ENCODE data around the gene CRYL1.

Gene CRYL1

DNA sequence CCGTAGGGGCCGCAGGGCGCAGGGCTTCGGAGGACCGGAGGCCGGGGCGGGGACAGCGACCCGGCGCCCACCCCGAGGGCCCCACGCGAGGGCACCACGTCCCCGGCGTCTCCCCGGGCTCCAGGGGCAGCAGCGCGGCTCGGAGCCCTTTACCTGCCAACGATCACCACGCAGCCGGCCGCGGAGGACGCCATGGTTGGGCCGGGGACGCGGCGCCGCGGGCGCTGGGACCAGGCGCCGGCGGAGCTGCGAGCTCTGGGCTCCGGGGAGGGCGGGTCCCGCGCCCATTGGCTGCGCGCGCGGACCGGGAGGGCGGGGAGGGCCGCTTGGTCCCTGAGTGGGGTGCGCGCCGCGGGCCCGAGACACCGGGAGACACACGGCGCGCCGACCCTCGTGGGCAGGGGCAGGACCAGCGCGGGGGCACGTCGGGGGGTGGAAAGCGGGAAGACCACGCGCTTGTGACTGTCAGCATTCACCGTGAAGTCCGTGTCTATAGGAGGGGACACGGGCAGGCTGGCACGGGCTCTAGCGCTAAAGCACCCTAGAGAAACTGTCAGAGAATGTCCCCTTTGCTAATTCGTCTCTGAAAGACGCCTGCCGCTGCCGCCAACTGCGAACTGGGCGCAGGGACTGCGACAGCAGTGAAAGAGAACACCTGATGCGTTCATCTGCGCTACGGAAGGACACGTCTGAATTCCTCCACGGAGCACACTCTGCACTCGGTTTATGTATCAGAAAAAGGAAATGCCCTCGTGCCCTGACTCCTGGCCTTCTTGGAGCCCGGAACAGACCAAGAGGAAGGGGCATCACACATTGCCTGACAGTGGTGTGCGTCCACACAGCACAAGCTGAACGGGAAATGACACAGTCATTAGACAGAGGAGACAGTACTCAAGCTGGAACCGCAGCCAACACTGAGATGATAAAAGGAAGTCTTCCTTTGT lies at the start of gene CRYL1:
Gene CRYL1 (minus strand): TSS at position 257 of the 944 bp plus-strand sequence. CDS start 63 bp downstream, at position 194.
- peak; percentile 71 to 77 for DNase-seq

DNA sequence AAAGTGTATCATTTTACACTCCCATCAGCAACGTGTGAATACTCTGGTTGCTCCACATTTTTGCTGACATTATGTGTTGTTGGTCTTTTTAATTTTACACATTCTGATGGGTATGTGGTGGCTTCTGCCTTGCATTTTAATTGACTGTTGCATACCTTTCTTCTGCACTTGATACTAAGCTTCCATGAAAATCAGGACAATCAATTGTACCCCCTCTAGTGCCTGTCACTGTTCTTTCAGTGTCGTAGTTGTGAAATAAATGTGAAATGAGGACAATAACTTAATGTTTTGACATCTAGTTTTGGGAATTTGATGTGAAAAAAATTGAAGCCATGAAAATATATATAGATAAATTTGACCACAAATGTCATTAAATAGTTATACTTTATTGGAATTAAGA lies 48.0 kb upstream of the CRYL1 start:
- no peak for DNase-seq

GRCh38 chr13:20573186-20573585 lies 47.5 kb upstream of the CRYL1 start:
- DNase-seq, result no peak

DNA sequence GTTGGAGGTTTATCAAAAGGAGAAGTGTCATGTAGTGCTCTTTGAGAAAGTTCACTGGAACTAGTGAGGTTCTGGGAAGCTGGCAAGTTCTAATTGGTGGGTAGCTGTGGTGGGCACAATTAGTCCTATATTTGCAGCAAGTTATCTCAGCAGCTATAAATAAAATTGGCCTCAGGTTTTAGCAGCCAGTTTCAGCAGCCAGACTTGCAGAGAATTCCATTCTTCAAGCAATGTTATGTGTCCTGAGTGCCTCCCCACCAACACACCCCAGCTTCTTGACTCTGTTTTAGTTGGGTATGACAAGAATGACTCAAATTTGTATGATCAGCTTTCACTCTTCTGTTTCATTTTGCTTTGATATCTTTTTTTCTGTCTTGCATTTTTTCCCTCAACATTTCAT lies 46.0 kb upstream of the CRYL1 start:
- DNase-seq, result no peak

GRCh38 chr13:20570517-20570916 lies 44.9 kb upstream of the CRYL1 start:
- no peak for DNase-seq

- DNase-seq, result no peak
Measured at GRCh38 chr13:20567881-20568528, 42.3 kb upstream of the CRYL1 start.

DNA sequence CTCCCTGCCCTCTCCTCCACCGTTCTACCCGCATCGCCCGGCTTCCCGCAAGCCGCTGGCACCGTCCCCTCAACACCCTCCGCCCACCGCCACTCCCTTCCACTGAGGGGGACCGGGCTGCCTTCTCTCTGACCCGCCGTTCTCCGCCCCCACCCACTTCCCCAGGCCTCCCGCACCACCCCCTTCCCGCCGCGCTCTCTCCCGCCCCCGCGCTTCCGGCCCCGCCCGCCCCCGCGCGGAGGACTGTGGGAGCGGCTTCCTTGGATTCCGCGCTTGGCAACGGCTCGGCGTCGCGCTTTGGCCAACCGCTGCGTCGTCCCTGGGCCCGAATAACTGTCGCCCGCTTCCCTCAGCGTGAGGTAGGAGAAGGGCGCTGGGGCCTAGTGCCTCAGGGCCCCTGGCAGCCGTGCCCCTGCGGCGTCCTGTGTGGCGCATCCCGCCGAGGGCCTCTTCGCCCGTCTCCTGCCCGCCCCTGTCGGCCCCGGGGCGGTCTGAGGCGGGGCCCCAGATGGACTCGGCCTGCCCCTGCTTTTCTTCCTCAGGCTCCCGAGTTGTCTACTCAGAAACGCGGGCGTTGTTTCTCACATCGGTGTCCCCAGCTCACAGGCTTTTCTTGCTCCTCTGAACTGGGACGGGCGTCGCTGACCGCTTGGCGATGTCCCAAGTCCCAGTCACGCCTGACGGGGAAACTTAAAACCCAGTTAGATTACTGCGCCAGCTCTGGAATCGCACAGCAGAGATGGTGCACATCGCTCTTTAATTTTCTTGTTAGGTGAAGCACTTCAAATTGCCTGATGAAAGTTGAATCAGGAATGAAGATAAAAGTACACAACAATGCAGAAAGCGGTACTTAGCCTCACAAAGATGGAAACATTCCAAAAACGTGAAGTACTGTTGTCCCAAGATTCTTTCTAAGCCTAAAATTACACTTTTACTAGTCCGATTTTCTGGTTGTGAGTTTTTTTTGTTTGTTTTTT lies 41.5 kb upstream of the CRYL1 start, which contains the start of gene IFT88:
Gene IFT88 (plus strand): TSS at position 260 of the 977 bp plus-strand sequence. CDS start 7,229 bp downstream, outside the sequence.
- peak; percentile 76 to 84 for DNase-seq

GRCh38 chr13:20566468-20566897 lies 40.8 kb upstream of the CRYL1 start:
- DNase-seq, result no peak

DNA sequence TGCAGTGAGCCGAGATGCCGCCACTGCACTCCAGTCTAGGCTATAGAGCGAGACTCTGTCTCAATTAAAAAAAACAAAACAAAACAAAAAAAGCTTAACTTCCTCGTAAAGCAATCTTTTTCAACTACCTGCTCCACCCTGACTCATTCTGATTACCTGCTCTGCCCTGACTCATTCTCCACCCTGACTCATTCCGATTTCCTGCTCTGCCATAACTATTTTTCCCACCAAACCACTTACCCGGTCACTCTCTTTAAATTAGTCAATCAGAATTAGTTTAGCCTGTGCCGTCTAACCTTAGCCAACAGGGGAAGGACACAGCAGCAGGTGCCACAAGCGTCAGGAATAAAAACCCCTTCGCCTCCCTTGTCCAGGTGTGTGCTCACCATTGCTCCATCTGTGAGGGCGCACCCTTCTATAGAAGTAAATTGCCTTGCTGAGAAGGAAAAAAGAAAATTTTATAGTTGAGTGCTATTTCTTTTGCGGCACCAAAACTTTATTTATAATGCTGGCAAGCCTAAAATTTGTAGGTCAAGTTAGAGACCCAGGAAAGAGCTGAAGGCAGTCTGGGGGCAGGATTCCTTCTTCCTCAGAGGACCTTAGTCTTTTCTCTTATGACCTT lies 39.6 kb upstream of the CRYL1 start:
- DNase-seq, result no peak

DNA sequence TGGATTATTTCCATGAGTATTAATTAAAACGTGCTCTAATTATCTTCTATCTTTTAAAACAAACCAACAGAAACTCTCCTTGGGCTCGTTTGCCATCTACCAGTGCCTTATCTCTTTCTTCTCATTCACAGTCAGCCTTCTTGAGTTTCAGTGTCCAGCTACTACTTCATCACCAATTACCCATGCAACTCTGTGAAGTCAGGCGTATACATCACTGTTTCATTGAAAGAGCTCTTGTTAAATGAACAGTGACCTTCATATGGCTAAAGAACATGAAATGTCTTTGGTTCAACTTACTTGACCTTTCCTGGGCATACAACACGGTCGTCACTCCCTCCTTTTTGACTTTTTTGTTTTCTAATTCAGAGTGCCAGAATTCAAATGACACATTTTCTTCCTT lies 36.1 kb upstream of the CRYL1 start:
- no peak for DNase-seq

GRCh38 chr13:20559659-20560356 lies 34.2 kb upstream of the CRYL1 start:
- no peak for DNase-seq

DNA sequence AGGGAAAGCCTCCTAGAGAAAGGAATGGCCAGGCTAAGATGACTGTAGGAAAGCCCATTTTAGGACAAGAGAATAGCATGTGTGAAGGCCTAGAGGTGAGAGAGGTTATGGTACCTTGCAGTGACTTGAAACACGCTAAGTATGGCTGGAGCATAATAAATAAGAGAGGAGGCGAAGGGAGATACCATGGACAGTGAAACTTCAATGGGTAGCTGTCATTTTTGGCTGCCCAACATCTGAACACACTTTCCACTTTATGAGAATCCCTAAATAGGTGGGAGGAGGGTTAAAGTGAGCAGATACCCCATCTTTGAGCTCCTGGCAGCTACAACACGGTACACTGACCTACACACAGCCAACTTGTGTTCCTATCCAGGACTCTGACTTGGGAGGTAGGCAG lies 33.3 kb upstream of the CRYL1 start:
- no peak for DNase-seq

- DNase-seq, result no peak
Measured at GRCh38 chr13:20553311-20553710, 27.7 kb upstream of the CRYL1 start.

DNA sequence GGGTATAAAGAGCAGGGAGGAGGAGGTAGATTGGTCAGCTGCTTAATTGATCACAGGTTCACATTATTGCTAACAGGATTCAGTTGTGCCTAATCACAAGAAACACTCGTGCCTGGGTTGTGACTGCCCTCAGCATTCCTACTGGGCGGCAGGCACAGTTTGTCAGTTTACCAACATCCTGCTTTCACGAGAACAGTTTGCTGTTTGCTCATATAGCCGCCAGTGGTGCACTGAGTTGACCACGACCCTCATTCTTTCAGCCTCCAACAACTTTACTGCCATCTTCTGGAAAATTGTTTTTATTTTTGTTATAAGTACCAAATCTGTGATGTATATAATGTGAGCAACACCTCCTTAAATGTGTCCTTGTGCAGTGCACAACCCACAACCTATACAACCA lies 25.1 kb upstream of the CRYL1 start:
- no peak for DNase-seq

DNA sequence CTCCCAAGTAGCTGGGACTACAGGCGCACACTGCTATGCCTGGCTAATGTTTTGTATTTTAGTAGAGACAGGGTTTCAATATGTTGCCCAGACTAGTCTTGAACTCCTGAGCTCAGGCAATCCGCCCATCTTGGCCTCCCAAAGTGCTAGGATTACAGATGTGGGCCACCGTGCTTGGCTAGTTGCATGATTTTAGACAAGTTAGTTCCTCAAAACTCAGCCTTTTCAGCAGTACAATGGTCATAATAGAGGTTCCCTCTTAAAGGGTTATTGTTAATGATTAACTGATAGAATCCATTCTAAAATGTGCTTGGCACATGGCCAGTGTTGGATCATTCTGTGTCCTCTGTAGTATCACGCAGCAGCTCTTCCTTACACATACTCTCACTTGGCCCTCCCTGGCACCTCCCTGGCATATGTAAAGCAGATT lies 21.8 kb upstream of the CRYL1 start:
- DNase-seq, result no peak

DNA sequence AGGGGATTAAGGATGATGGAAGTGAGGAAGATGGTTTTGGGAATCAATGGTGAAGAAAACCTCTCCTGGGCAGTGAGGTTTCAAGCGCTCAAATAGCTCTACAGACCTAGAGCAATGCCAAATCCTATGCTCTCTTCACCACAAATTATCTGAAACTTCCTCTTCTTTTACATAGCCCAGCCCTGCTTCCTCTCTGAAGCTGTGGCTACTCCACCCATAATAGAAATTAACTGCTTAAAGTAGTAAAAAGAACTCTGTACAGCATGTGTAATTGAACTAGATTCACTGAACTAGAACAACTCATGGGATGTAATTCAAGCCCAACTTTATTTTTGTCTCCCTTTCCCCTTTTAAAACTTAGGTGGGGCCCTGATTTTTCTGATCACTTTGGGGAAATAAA lies 20.9 kb upstream of the CRYL1 start:
- no peak for DNase-seq

DNA sequence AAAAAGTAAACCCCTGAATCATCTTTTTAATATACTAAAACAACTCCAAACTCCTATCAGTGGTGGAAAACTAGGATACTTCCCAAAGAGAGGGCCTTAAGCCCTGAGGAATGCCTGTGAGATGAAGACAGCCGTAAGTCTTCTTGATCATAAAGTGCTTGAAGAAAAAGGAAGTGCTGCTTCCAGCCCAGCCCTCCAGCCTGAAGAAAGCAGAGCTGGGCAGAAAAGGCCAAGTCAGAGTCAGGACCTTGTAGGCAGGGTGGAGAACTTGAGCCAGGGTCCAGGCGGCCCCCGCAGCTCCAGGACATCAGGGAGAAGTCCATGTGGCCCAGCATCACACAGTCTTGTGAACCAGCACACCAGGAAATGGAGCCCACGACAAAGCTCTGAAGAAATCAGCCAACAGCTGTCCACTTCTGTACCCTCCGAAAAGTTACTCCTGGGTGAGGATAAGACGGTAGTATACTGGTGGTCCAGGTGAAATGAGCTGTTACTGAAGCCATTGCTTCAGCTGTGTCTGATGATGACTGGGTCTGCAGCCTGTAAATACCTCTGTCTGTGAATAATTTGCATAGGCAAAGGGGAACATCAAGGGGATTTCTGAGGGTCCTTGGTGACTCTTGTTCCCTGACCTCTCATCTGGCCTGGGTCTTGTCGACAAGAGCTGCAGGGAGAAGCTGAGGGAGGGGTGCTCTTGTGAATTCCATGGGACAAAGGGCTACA lies 18.7 kb upstream of the CRYL1 start:
- DNase-seq, result no peak

- DNase-seq, result no peak
Measured at GRCh38 chr13:20536992-20537391, 11.3 kb upstream of the CRYL1 start.

DNA sequence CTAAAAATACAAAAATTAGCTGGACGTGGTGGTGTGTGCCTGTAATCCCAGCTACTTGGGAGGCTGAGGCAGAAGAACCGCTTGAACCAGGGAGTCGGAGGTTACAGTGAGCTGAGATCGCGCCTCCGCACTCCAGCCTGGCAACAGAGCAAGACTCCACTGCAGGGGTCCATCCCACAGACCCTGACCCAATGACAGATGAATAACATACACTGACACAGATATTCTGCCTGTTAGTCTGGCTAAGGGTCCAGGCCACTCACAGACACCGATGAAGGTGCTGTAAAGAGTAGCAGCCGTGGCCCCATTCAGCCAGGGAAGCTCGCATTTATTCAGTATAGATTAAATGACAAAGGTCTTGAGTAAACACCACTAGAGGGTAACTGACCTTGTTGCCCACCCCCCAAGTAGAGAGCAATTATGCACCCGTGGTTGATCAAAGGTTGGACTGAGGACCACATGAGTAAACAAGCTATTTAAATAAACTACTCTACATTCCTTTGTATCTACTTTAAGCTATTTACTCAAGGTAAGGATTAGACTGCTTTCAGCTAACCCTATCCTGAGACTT lies 8.5 kb upstream of the CRYL1 start:
- DNase-seq, result no peak

DNA sequence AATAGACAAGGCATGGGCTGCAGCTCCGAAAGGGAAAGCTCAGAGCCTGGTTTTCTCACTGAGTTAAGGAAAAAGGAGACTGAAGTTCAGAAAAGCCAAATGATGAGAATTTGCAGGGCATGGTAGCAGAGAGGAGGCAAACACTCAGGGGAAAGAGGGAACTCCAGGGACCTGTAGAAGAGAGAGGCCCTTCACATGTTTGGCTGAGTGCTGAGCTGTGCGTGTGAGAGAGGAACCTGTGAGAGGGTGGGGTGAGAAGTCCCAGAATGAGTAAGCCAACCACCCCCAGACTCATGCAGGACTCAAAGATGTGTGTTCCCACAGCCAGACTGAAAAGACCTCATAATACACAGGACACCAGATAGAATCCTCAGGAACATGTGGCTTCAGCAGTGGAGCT lies 2.8 kb upstream of the CRYL1 start:
- peak; percentile 23 to 29 for DNase-seq

DNA sequence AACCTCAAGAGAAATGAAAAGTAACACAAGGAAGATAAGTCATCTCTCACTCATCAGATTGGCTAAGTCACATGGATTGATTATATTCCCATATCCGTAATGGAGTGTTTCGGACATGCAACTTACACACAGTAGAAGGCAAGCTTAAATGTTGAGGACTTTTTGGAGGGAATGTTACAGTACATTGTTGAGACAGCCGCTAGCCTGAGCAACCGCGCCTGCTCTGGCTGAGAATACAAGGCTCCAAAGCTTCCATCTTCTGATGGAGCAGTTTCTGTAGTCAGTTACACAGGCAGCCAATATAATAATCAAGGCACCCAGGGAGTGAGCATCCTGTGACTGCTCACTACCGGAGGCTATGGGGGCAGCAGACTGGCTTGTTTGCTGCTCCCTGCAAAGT lies 1.0 kb upstream of the CRYL1 start:
- DNase-seq, result no peak

Data from stimulated activated CD4-positive, alpha-beta T cell treated with anti-CD3 and anti-CD28 coated beads, Interleukin-2, amount 100 ng/mL, for 24 hours (primary cell).